HG03025 (cell line): Measurements from ENCODE around the gene PCDHGA5.
A peak's percentile ranks its signal among the peaks of the same experiment; 100 is the strongest.
"Not testable (repeated sequence)": the region's sequence is repeated elsewhere in the genome, so short reads cannot be mapped to it uniquely, and the experiment has no call there.

ENCODE experiments used
- ATAC-seq: cut with Tn5 transposase; IDR thresholded peaks from one replicate; pipeline ENCODE4 v1.9.1; 2021; ENCODE audit warnings: mild to moderate bottlenecking, moderate library complexity; ENCODE audit not compliant: unreplicated experiment, low FRiP score

The PCDHGA5 gene

GRCh38 chr5:141411575-141411974 is 47.6 kb downstream of the PCDHGA5 start:
- ATAC-seq, result no peak

GRCh38 chr5:141412854-141413539 is 49.0 kb downstream of the PCDHGA5 start, which contains the start of gene PCDHGA10:
TSS of gene PCDHGA10 (plus strand) at chr5:141412987. CDS start at chr5:141413176, 189 bp downstream.
- ATAC-seq, result peak; percentile 50

- no peak for ATAC-seq
Observed at GRCh38 chr5:141413540-141414069, 49.6 kb downstream of the PCDHGA5 start.

DNA sequence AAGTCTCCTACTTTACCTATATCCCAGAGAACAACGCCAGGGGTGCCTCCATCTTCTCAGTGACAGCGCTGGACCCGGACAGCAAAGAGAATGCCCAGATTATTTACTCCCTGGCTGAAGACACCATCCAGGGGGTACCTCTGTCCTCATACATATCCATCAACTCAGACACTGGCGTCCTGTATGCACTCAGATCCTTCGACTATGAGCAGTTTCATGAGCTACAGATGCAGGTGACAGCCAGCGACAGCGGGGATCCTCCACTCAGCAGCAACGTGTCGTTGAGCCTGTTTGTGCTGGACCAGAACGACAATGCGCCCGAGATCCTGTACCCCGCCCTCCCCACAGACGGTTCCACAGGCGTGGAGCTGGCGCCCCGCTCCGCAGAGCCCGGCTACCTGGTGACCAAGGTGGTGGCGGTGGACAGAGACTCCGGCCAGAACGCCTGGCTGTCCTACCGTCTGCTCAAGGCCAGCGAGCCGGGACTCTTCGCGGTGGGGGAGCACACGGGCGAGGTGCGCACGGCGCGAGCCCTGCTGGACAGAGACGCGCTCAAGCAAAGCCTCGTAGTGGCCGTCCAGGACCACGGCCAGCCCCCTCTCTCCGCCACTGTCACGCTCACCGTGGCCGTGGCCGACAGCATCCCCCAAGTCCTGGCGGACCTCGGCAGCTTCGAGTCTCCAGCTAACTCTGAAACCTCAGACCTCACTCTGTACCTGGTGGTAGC is 50.7 kb downstream of the PCDHGA5 start:
- not testable (repeated sequence) for ATAC-seq

- not testable (repeated sequence) for ATAC-seq
Observed at GRCh38 chr5:141415275-141415618, 51.3 kb downstream of the PCDHGA5 start.
